ENCODE results near the gene FUBP3.
A peak's percentile ranks its signal among the peaks of the same experiment; 100 is the strongest.

The FUBP3 gene

GRCh38 chr9:130578865-130579737, at the start of gene FUBP3:
Gene FUBP3 (plus strand): TSS chr9:130579577. CDS start chr9:130579681, 104 bp downstream.
- DNase-seq (ENCODE audit: insufficient read length, low spot score) (peak; percentile 99), FAIRE-seq (peak; percentile 87)

DNA sequence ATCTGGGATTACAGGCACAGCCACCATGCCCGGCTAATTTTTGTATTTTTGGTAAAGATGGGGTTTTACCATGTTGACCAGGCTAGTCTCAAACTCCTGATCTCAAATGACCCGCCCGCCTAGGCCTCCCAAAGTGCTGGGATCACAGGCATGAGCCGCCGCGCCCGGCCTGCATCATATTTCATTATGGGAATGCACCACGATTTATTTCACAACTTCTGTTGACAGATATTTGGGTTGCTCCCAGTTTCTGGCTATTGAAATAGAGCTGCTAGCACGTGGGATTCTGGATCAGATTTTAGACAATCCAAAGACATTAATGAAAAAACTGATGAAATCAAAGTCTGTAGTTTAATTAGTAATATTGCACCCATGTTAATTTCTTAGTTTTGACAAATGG, 48.4 kb upstream of the FUBP3 start:
- FAIRE-seq = no peak
- no peak for DNase-seq (ENCODE audit: insufficient read length, low spot score)

GRCh38 chr9:130531670-130532069, 47.7 kb upstream of the FUBP3 start:
- FAIRE-seq (no peak), DNase-seq (ENCODE audit: insufficient read length, low spot score) (no peak)

- DNase-seq (ENCODE audit: insufficient read length, low spot score) (no peak), FAIRE-seq (no peak)
Observed at GRCh38 chr9:130532426-130533080, 46.8 kb upstream of the FUBP3 start.

DNA sequence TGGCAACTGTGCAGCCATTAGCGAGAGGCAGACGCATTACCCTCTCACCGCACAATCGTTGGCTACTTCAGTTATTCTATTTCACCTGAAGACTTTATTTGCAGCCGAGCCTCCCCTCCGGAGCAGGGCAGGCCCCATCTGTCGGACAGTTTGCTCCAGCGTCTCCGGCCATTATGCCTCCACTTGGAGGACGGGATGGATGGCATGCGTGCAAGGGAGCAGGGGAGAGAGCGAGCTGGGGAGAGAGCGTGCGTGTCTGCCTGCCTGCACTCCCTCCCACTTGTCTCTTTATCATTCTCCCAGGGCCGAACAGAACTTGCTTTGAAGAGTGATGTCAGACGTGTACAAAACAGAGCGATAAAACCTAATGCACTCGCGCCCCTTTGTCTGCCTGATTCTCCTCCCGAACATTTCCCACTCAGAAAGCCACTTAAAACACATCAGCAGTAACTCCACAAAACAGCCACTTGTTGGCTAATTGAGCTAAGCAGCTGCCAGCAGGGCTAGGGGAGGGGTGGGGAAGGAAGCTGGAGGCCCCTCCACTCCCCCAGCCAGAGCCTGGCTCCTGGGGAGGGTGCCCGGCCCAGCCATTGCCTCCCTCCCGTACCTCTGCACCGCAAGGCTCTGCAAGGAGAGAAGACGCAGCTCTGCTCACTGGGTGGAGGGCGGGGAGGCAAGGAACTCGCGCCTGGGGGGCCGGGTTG, 43.4 kb upstream of the FUBP3 start:
- DNase-seq (ENCODE audit: insufficient read length, low spot score) (no peak), FAIRE-seq (no peak)

- DNase-seq (ENCODE audit: insufficient read length, low spot score) (no peak), FAIRE-seq (no peak)
Observed at GRCh38 chr9:130536701-130537107, 42.7 kb upstream of the FUBP3 start.

DNA sequence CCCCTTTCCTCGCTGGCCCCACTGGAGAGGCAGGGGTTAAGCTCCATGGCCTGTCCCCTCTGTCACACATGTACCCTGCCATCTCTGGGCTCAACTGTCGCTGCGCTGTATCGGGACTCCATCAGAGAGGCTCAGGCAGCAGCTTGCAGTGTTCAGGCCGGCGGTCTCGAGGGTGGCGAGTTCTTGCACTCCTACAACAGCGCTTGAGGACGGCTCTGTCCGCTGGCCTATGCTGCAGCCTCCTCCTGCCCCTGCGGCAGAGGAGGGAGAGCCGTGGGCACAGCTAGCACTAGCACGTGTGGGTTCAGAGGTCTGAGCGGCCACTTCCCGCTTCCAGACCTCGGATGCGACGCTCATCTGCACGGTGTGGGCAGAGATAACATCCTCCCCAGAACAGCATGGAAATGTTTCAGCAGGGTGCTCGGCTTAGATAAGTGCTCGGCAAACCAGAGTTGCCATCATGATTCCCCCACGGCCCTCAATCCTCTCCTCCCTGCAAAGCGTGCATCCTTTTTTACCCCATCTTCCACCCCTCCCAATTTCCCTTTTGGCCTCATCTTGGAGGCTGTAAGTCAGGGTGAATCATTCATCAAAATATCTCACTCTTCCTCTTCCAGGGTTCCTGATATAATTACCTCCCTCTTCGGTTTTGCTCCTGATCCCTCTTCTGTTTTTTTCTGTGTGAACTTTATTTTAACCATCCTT, 41.9 kb upstream of the FUBP3 start:
- DNase-seq (ENCODE audit: insufficient read length, low spot score) = no peak
- no peak for FAIRE-seq

- FAIRE-seq (no peak), DNase-seq (ENCODE audit: insufficient read length, low spot score) (no peak)
Observed at GRCh38 chr9:130539420-130540223, 39.8 kb upstream of the FUBP3 start.

GRCh38 chr9:130541533-130541932, 37.8 kb upstream of the FUBP3 start:
- DNase-seq (ENCODE audit: insufficient read length, low spot score) (no peak), FAIRE-seq (no peak)

GRCh38 chr9:130542038-130542437, 37.3 kb upstream of the FUBP3 start:
- DNase-seq (ENCODE audit: insufficient read length, low spot score) = no peak
- no peak for FAIRE-seq

GRCh38 chr9:130542457-130543228, 36.7 kb upstream of the FUBP3 start:
- FAIRE-seq (no peak), DNase-seq (ENCODE audit: insufficient read length, low spot score) (no peak)

DNA sequence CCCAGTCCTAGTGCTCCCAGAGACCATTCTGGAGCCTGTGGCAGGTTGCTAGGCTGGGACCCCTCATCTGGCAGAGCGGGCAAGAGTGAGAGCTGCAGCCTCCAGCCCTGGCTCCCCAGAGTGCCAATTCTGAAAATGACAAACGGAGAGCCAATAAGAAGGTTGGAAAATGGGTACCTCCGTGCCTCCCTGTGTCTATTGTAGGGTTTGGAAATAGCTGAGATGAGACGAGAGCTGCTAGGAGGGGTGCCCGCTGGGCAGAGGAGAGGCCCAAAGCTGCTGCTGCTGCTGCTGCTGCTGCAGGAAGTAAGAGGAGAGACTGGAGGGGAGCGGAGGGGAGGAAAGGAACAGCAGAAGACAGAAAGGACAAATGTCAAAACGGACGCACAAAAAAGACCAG, 36.0 kb upstream of the FUBP3 start:
- DNase-seq (ENCODE audit: insufficient read length, low spot score) (no peak), FAIRE-seq (no peak)

DNA sequence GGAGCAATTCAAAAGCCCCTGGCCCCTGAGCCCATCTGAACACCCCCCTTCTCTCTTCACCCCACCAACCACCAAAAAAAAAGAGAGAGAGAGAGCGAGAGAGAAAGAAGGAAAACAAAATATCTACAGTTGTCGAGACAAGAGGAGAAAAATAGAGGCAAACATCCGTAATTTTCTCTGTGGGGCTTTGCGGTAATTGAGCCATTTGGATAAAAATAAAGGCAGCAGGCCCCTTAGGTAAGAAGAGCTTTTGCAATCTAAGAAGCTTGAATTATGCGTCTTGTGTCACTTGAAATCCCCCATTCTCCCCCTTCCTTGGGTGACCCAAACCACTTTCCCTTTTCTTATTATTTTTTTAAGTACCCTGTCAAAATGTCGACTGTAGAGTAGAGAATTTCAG, 35.5 kb upstream of the FUBP3 start:
- FAIRE-seq (no peak), DNase-seq (ENCODE audit: insufficient read length, low spot score) (no peak)

DNA sequence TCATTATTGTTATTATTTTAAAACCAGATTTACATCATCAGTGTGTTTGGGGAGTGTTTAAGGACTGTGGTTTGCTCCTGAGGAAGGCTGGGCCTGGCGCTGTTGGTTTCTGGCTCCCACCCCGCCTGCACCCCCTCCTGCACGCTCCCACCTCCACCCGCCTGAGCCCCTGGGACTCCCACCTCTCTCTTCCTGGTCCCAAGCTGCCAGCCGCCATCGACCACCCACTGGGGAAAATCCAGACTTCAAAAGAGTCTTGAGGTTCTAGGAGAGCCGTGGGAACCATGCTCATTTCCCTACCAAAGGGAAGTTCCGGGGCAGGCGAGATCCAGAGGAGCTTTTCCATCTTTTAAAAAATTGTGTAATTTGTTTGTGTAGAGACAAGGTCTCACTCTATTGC, 35.0 kb upstream of the FUBP3 start:
- DNase-seq (ENCODE audit: insufficient read length, low spot score) (no peak), FAIRE-seq (no peak)

GRCh38 chr9:130548103-130548502, 31.3 kb upstream of the FUBP3 start:
- FAIRE-seq (no peak), DNase-seq (ENCODE audit: insufficient read length, low spot score) (no peak)

- no peak for DNase-seq (ENCODE audit: insufficient read length, low spot score)
- no peak for FAIRE-seq
Observed at GRCh38 chr9:130549093-130549735, 30.2 kb upstream of the FUBP3 start.

- DNase-seq (ENCODE audit: insufficient read length, low spot score) (no peak), FAIRE-seq (no peak)
Observed at GRCh38 chr9:130554606-130555005, 24.8 kb upstream of the FUBP3 start.

- no peak for FAIRE-seq
- no peak for DNase-seq (ENCODE audit: insufficient read length, low spot score)
Observed at GRCh38 chr9:130555061-130555460, 24.3 kb upstream of the FUBP3 start.

GRCh38 chr9:130555968-130556367, 23.4 kb upstream of the FUBP3 start:
- DNase-seq (ENCODE audit: insufficient read length, low spot score) (no peak), FAIRE-seq (no peak)

All from GM19239 (cell line).